Measurements from ENCODE around the gene CMIP. TPM values are rescaled to one million over a fixed set of nuclear protein-coding genes. Genes with fewer than 3 reads are reported as not detected.
A peak's percentile ranks its signal among the peaks of the same experiment; 100 is the strongest.

The CMIP gene
- total RNA-seq, 4 donors from 2014 or later: 15.5 to 65.9 (median 20.2) TPM

DNA sequence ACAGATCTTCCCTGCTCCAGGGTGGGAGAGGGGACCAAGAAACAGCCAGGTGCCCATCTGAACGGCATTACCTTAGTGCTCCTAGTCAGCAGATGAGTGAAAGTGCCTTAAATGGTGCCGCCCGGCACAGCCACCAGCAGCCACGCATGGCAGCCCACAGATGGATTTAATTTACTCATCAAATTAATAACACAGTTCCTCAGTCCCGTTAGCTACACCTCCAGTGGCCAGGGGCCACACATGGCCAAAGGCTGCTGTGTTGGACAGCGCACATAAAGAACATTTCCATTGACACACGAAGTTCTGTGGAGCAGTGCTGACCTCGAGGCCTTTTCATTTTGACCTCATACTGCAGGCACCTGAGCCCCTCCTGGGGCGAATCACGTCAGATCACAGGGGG, 166.3 kb downstream of the CMIP start:
- no peaks in the 10 kb centered on the region for H3K27me3 ChIP-seq
- intact Hi-C loops (cut with DNase I): no loop called here
- H3K9me3 ChIP-seq: no peaks in the 10 kb centered on the region
- peaks cover 0 to 40% of the 10 kb centered on the region in 2 donors for H3K4me1 ChIP-seq
- 94 to 97% methylated on average over 10 of the region's 10 CpGs for WGBS, 2 donors
- DNase-seq: no peak
- no peak overlapping the region for H3K4me3 ChIP-seq (replicated peaks in 1 of 3)
- TF ChIP-seq, protein P1, sequence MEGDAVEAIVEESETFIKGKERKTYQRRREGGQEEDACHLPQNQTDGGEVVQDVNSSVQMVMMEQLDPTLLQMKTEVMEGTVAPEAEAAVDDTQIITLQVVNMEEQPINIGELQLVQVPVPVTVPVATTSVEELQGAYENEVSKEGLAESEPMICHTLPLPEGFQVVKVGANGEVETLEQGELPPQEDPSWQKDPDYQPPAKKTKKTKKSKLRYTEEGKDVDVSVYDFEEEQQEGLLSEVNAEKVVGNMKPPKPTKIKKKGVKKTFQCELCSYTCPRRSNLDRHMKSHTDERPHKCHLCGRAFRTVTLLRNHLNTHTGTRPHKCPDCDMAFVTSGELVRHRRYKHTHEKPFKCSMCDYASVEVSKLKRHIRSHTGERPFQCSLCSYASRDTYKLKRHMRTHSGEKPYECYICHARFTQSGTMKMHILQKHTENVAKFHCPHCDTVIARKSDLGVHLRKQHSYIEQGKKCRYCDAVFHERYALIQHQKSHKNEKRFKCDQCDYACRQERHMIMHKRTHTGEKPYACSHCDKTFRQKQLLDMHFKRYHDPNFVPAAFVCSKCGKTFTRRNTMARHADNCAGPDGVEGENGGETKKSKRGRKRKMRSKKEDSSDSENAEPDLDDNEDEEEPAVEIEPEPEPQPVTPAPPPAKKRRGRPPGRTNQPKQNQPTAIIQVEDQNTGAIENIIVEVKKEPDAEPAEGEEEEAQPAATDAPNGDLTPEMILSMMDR (IDR thresholded peaks at IDR 0.05): no peak
- no peak for TF ChIP-seq POLR2A (IDR thresholded peaks at IDR 0.05)
- no peaks in the 10 kb centered on the region for H3K36me3 ChIP-seq
- peak overlapping the region in 1 of 3 donors; percentile 6 for H3K27ac ChIP-seq

- H3K9me3 ChIP-seq: no peaks in the 10 kb centered on the region
- TF ChIP-seq, protein P1 (IDR thresholded peaks at IDR 0.05): no peak
- TF ChIP-seq POLR2A (IDR thresholded peaks at IDR 0.05): no peak
- 72 to 84% methylated on average over 6 of the region's 6 CpGs for WGBS, 2 donors
- no peaks in the 10 kb centered on the region for H3K27me3 ChIP-seq
- peak overlapping the region in 2 of 3 donors; percentile 43 for H3K27ac ChIP-seq
- no peak overlapping the region for H3K4me3 ChIP-seq (replicated peaks in 1 of 3)
- peaks cover 0 to 44% of the 10 kb centered on the region in 2 donors for H3K4me1 ChIP-seq
- intact Hi-C loops (cut with DNase I): no loop called here
- H3K36me3 ChIP-seq: no peaks in the 10 kb centered on the region
- DNase-seq: no peak
Observed at GRCh38 chr16:81611721-81612120, 167.1 kb downstream of the CMIP start.

DNA sequence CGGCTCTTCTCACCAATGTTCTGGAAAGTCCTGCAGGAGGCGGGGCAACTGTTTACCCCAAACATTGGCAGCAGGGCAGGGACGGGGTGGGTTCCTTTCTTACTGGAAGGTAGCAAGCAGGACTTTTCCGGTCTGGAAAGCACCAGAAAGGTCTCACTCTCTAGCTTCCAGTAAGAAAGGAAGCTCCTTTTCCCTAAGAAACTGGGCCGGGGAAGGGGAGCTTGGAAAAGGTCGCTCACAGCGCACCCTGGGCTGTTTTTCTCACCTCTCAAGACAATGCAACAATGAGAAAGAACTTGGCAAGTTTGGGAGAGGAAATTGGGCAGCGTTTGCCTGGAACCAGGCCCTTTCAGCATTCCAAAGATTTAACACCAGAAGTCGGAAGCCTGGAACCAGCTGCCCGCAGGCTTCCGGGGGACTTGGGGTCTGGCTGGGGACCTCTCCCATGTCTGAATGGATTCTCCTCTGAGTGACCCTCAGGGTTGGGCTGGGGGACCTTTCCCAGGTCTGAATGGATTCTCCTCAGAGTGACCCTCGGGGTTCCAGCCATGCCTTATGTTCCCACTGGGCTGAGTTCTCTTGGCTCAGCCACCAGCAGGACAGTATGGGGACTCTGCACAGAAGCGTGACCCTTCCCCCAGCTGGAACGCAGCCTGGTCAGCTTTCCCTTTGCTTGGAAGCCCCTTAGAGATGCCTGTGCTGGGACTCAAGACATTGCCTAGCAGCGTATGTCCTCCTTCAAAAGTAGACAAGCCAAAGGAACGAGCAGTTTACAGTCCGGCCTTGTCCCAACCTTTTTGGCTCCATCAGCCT, 167.9 kb downstream of the CMIP start:
- peaks cover 0 to 50% of the 10 kb centered on the region in 2 donors for H3K4me1 ChIP-seq
- TF ChIP-seq POLR2A (IDR thresholded peaks at IDR 0.05): no peak
- TF ChIP-seq, protein P1 (IDR thresholded peaks at IDR 0.05): no peak
- WGBS, 2 donors: 64% methylated on average over 16 to 17 of the region's 17 CpGs
- peak overlapping the region in 2 of 3 donors; percentile 43 for H3K27ac ChIP-seq
- no peaks in the 10 kb centered on the region for H3K36me3 ChIP-seq
- intact Hi-C loops (cut with DNase I): no loop called here
- no peak overlapping the region for H3K4me3 ChIP-seq (replicated peaks in 1 of 3)
- no peaks in the 10 kb centered on the region for H3K27me3 ChIP-seq
- DNase-seq: no peak
- no peaks in the 10 kb centered on the region for H3K9me3 ChIP-seq

- Histone ChIP-seq H3K27ac (no peak overlapping the region), H3K27me3 (no peaks in the 10 kb centered on the region), H3K9me3 (no peaks in the 10 kb centered on the region), H3K36me3 (no peaks in the 10 kb centered on the region), H3K4me1 (peaks cover 0 to 42% of the 10 kb centered on the region in 2 donors), H3K4me3 (replicated peaks in 1 of 3) (no peak overlapping the region)
- 79 to 92% methylated on average over 13 of the region's 13 CpGs for WGBS, 2 donors
- intact Hi-C loops (cut with DNase I): no loop called here
- TF ChIP-seq, protein P1 (IDR thresholded peaks at IDR 0.05): no peak
- TF ChIP-seq POLR2A (IDR thresholded peaks at IDR 0.05): no peak
- no peak for DNase-seq
Observed at GRCh38 chr16:81614171-81614570, 169.6 kb downstream of the CMIP start.

DNA sequence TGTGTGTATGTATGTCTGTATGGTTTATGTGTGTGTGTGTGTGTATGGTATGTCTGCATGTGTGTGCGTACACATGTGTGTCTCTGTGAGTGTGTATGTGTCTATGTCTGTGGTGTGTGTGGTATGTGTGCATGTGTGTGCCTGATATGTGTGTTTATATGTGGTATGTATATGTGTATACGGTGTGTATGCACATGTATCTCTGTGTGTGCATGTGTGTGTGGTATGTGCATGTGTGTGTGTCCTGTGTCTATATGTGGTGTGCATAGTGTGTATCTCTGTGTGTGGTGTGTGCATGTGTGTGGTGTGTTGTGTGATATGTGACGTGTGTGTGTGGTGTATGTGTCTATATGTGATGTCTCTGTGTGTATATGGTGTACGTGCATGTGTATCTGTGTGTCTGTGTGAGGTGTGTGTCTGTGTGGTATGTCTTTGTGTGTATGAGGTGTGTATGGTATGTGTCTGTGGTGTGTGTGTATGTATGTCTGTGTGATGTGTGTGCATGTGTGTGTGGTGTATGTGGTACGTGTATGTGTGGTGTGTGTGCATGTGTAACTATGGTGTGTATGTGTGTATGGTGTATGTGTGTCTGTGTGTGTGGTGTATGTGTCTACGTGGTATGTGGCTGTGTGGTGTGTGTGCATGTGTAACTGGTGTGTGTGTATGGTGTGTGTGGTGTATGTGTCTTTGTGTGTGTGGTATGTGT, 170.2 kb downstream of the CMIP start:
- no peak overlapping the region for H3K4me3 ChIP-seq (replicated peaks in 1 of 3)
- no peaks in the 10 kb centered on the region for H3K27me3 ChIP-seq
- no peaks in the 10 kb centered on the region for H3K9me3 ChIP-seq
- WGBS, 2 donors: 94 to 97% methylated on average over 6 of the region's 6 CpGs
- DNase-seq: no peak
- H3K36me3 ChIP-seq: no peaks in the 10 kb centered on the region
- H3K27ac ChIP-seq: no peak overlapping the region
- TF ChIP-seq, protein P1 (IDR thresholded peaks at IDR 0.05): no peak
- no peak for TF ChIP-seq POLR2A (IDR thresholded peaks at IDR 0.05)
- intact Hi-C loops (cut with DNase I): no loop called here
- peaks cover 0 to 35% of the 10 kb centered on the region in 2 donors for H3K4me1 ChIP-seq

Measured in thyroid gland (tissue), 4 donors.